Measurements from ENCODE around the gene FAM118B. TPM values are rescaled to one million over a fixed set of nuclear protein-coding genes. Genes with fewer than 3 reads are reported as not detected.
A peak's percentile ranks its signal among the peaks of the same experiment; 100 is the strongest.

FAM118B gene
- total and polyA plus RNA-seq, 2 experiments from 2014 or later, result 13.7 to 33.9 TPM

DNA sequence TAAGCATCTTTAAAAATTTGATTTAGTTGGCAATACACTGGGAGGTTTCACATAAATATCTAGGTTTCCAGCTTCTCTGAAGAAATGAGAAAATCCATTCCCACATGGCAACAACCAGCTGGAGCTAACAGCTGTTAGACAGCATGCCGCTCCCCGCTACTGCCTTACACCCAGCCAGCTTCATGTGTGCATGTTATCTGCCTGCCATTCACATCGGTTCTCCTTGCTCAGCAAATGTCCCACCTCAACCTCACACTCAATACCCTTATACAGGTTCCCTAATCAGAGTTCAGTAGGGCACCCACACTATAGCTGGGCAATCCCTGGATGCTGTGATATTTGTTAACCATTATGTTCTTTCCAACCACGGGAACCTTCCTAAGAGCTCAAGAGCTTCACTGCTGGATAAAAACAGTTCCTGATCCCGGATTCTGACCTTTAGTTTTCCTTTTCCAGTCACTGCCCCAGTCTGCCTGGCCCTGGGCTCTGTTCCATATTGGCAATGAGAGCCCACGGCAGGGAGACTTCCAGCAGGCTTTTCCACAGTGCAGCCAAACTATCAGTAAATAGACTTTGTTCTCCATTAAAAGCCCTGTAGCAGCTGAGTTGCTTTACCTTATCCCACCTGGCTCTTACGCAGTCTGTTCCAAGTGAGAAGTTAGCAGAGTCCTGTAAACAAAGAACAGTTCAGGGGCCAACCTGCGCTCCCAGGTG is 8.8 kb upstream of the FAM118B start:
- no peak overlapping the region for H3K4me3 ChIP-seq
- peaks cover 45% of the 10 kb centered on the region for H3K36me3 ChIP-seq
- no peaks in the 10 kb centered on the region for H3K9me3 ChIP-seq (ENCODE audit: low read depth)
- H3K27me3 ChIP-seq, result no peaks in the 10 kb centered on the region
- H3K27ac ChIP-seq, result no peak overlapping the region
- TF ChIP-seq CTCF (IDR thresholded peaks at IDR 0.05; ENCODE audit: low read depth, low read length), result no peak
- H3K4me1 ChIP-seq (ENCODE audit: low read depth), result no peaks in the 10 kb centered on the region
- DNase-seq (ENCODE audit: low read depth in 1 of 2, low spot score in 1 of 2), result no peak

- Histone ChIP-seq H3K27ac (no peak overlapping the region), H3K4me1 (ENCODE audit: low read depth) (no peaks in the 10 kb centered on the region), H3K27me3 (no peaks in the 10 kb centered on the region), H3K9me3 (ENCODE audit: low read depth) (no peaks in the 10 kb centered on the region), H3K4me3 (no peak overlapping the region), H3K36me3 (peaks cover 53% of the 10 kb centered on the region)
- TF ChIP-seq CTCF (IDR thresholded peaks at IDR 0.05; ENCODE audit: low read depth, low read length), result no peak
- no peak for DNase-seq (ENCODE audit: low read depth in 1 of 2, low spot score in 1 of 2)
These were observed 6.2 kb upstream of the FAM118B start for GRCh38 chr11:126205359-126205758.

DNA sequence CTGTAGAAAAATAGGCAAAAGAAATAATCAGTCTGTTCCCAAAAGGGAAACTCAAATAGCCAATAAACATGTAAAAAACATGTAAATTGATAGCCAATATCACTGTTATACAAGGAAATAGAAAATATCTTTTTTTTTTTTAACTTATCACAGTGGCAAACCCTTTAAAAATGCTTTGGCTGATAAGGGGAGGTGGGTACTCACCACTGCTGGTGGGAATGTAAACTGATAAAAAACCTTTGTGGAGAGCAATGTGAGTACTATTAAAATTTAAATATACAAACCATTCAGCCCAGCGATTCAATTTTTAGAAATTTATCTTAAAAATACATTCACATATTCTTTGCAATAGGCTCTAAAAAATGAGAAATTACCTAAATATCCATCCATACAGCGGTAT is 3.7 kb upstream of the FAM118B start:
- no peak overlapping the region for H3K27ac ChIP-seq
- H3K9me3 ChIP-seq (ENCODE audit: low read depth), result no peaks in the 10 kb centered on the region
- H3K4me3 ChIP-seq, result no peak overlapping the region
- H3K36me3 ChIP-seq, result peaks cover 45% of the 10 kb centered on the region
- TF ChIP-seq CTCF (IDR thresholded peaks at IDR 0.05; ENCODE audit: low read depth, low read length), result no peak
- no peaks in the 10 kb centered on the region for H3K27me3 ChIP-seq
- no peak for DNase-seq (ENCODE audit: low read depth in 1 of 2, low spot score in 1 of 2)
- peaks cover 10% of the 10 kb centered on the region for H3K4me1 ChIP-seq (ENCODE audit: low read depth)

GRCh38 chr11:126210871-126211235 is 729 bp upstream of the FAM118B start:
- Histone ChIP-seq H3K27ac (peak overlapping the region; percentile 93), H3K27me3 (no peaks in the 10 kb centered on the region), H3K9me3 (ENCODE audit: low read depth) (no peaks in the 10 kb centered on the region), H3K36me3 (peaks cover 21% of the 10 kb centered on the region), H3K4me3 (peak overlapping the region; percentile 95), H3K4me1 (ENCODE audit: low read depth) (peaks cover 10% of the 10 kb centered on the region)
- peak; percentile 6 to 20 for DNase-seq (ENCODE audit: low read depth in 1 of 2, low spot score in 1 of 2)
- TF ChIP-seq CTCF (IDR thresholded peaks at IDR 0.05; ENCODE audit: low read depth, low read length), result no peak

DNA sequence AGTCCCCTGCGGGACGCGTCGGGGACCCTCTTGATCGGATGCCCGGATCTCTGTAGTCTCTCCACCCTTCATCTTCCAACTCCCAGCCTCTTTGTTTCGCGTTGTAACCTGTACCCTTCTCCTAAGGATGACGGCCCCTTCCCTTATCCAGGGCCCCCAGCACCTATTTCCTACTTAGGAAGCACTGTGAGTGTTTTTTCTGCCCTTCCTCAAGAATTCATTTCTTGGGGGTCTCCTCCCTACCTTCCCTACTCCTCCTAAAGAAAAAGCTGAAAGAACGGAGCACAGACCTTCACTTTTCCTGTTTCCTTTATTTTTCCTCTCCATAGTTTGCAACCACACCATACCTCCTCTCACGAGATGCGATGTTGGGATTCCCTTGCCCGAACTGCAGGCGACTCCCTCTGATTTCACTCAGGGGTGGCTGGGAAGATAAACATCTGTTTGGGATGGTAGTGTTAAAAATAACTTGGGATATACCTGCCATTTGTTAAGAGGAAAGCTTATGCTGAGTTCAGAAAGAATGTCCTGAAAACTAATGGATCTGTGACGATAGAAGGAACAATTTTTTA is 593 bp downstream of the FAM118B start:
- peak overlapping the region; percentile 93 for H3K27ac ChIP-seq
- no peaks in the 10 kb centered on the region for H3K27me3 ChIP-seq
- TF ChIP-seq CTCF (IDR thresholded peaks at IDR 0.05; ENCODE audit: low read depth, low read length), result no peak
- peaks cover 17% of the 10 kb centered on the region for H3K36me3 ChIP-seq
- H3K4me3 ChIP-seq, result peak overlapping the region; percentile 95
- peak; percentile 9 for DNase-seq (ENCODE audit: low read depth in 1 of 2, low spot score in 1 of 2)
- no peaks in the 10 kb centered on the region for H3K9me3 ChIP-seq (ENCODE audit: low read depth)
- H3K4me1 ChIP-seq (ENCODE audit: low read depth), result peaks cover 10% of the 10 kb centered on the region

All from cardiac muscle cell (in vitro differentiated cells and primary cell).